Activated naive CD4-positive, alpha-beta T cell treated with anti-CD3 and anti-CD28 coated beads, Interleukin-2, amount 10 ng/mL, durations not matched to agents 7 days and 5 days (primary cell): Measurements from ENCODE around the gene SLC9A6.
"Not testable (repeated sequence)": the region's sequence is repeated elsewhere in the genome, so short reads cannot be mapped to it uniquely, and the experiment has no call there.

Source experiments
- CTCF ChIA-PET: fragments of 350-600 bp; sonication (Branson Sonifier 250); formaldehyde crosslinking; loops from one replicate; lab custom pipeline; 2021; ENCODE audit warnings: antibody characterized with exemption; lab: Charles Lee
- DNase-seq: peaks from one replicate; pipeline ENCODE4 v3.0.0-alpha.2; 2020
- H3K27ac Mint-ChIP-seq: one replicate; pipeline ENCODE4 v1.8.0; 2021; ENCODE audit warnings: mild to moderate bottlenecking, moderate library complexity, mixed read lengths
- H3K27me3 Mint-ChIP-seq: one replicate; pipeline ENCODE4 v1.8.0; 2021; ENCODE audit warnings: mild to moderate bottlenecking, mixed read lengths
- H3K36me3 Mint-ChIP-seq: one replicate; pipeline ENCODE4 v1.8.0; 2021; ENCODE audit warnings: mixed read lengths
- H3K4me1 Mint-ChIP-seq: one replicate; pipeline ENCODE4 v1.8.0; 2021; ENCODE audit warnings: mixed read lengths
- H3K4me3 Mint-ChIP-seq: one replicate; pipeline ENCODE4 v1.8.0; 2021; ENCODE audit warnings: mild to moderate bottlenecking, moderate library complexity, mixed read lengths
- H3K9me3 Mint-ChIP-seq: one replicate; pipeline ENCODE4 v1.8.0; 2021; ENCODE audit warnings: mixed read lengths

The SLC9A6 gene

GRCh38 chrX:136039485-136039884, 54.2 kb downstream of the SLC9A6 start:
- Mint-ChIP-seq H3K9me3 (no peaks in the 10 kb centered on the region), H3K27me3 (no peaks in the 10 kb centered on the region)
- CTCF ChIA-PET = no interaction called here

DNA sequence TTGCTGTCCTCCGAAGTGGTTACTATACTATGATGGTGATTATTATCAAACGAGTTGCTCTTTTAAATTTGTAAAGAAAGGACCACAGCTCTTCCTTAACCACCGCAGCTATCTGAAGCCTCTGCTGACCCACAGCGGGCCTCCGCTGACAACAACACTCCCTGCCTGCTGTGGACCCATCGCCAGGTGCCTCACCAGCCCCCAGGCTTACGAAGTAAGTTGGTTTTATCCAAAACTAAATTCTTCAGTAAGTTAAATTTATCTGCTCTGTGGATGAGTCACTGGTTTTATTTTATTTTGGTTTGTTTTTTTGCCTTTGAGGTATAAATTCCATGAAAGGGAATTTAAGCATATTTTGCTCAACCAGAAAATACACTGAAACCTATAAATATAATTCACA, 54.7 kb downstream of the SLC9A6 start:
- CTCF ChIA-PET = interaction anchor here (1.0 kb wide), 1 partner anchor 123 kb away, joined by 3 read pairs; no protein-coding TSS in a partner anchor

More at GRCh38 chrX:136039485-136039884, 54.2 kb downstream of the SLC9A6 start:
- H3K36me3 Mint-ChIP-seq = peaks cover 19% of the 10 kb centered on the region
- no peaks in the 10 kb centered on the region for H3K4me1 Mint-ChIP-seq
- H3K27ac Mint-ChIP-seq = no peak overlapping the region
- H3K4me3 Mint-ChIP-seq = no peak overlapping the region
- no peak for DNase-seq

GRCh38 chrX:136041254-136041812, 56.1 kb downstream of the SLC9A6 start:
- Mint-ChIP-seq H3K27ac (no peak overlapping the region), H3K27me3 (no peaks in the 10 kb centered on the region), H3K4me3 (no peak overlapping the region), H3K9me3 (no peaks in the 10 kb centered on the region), H3K36me3 (peaks cover 25% of the 10 kb centered on the region), H3K4me1 (no peaks in the 10 kb centered on the region)
- CTCF ChIA-PET = no interaction called here
- no peak for DNase-seq

More for the DNA sequence above, 54.7 kb downstream of the SLC9A6 start:
- DNase-seq = no peak
- H3K4me1 Mint-ChIP-seq = no peaks in the 10 kb centered on the region
- H3K27me3 Mint-ChIP-seq = no peaks in the 10 kb centered on the region
- H3K27ac Mint-ChIP-seq = no peak overlapping the region
- no peak overlapping the region for H3K4me3 Mint-ChIP-seq
- H3K36me3 Mint-ChIP-seq = peaks cover 21% of the 10 kb centered on the region
- no peaks in the 10 kb centered on the region for H3K9me3 Mint-ChIP-seq

DNA sequence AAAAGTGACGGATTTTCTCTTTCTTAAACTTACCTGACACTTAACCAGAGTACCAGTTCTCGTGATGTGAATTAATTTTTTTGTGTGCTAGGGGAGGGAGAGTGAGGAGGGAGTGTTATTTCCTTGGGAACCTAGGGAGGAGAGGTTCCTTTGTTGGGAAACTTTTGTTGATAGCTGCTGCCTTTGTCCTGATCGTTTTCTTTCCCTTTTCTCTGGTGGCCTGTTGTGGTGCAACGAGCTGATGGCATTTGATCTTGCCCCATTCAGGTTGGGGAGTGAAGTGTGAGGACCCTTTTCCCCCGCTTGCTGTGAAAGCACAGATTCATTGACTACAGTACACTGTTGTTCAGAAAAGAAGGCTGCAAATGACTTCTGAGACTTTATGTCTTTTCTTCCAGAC, 59.8 kb downstream of the SLC9A6 start:
- Mint-ChIP-seq H3K27ac (no peak overlapping the region), H3K9me3 (no peaks in the 10 kb centered on the region), H3K4me1 (no peaks in the 10 kb centered on the region), H3K36me3 (peaks cover 19% of the 10 kb centered on the region), H3K4me3 (no peak overlapping the region), H3K27me3 (no peaks in the 10 kb centered on the region)
- CTCF ChIA-PET = no interaction called here
- DNase-seq = no peak

GRCh38 chrX:136046295-136047015, 61.2 kb downstream of the SLC9A6 start:
- Mint-ChIP-seq H3K4me3 (no peak overlapping the region), H3K36me3 (peaks cover 18% of the 10 kb centered on the region), H3K4me1 (no peaks in the 10 kb centered on the region), H3K27ac (no peak overlapping the region), H3K27me3 (no peaks in the 10 kb centered on the region), H3K9me3 (no peaks in the 10 kb centered on the region)
- no peak for DNase-seq
- CTCF ChIA-PET = no interaction called here

DNA sequence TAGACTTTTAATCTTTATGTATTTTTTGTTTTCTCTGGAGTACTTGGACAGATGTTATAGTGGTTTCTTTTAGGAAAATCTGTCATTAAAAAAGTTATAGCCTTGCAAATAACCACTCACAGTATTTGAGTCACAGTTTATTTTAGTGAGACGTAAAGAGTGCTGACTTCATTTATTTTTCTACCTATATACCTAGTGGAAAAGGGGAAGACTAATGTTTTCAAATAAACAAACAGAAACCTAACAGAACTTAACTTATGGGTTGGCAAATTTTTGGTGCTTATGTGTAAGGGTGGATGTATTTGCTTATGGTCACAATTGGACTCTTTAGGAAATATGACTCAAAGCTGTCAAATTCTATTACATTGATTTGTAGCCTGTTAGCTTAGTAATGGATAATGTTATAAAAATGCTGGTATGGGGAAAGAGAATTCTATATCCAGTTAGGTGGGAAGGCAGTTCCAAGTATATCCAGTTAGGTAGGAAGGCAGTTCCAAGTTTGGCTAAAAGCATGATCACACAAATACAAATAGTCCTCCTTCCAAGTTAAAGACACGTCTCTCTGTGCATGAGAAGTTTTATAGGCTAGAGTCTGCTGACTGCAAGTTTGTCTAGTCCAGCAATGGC, 61.9 kb downstream of the SLC9A6 start:
- Mint-ChIP-seq H3K36me3 (peaks cover 16% of the 10 kb centered on the region), H3K9me3 (no peaks in the 10 kb centered on the region), H3K27ac (no peak overlapping the region), H3K4me1 (no peaks in the 10 kb centered on the region), H3K27me3 (no peaks in the 10 kb centered on the region), H3K4me3 (no peak overlapping the region)
- no peak for DNase-seq
- CTCF ChIA-PET = no interaction called here

GRCh38 chrX:136047969-136048368, 62.7 kb downstream of the SLC9A6 start:
- CTCF ChIA-PET = no interaction called here
- Mint-ChIP-seq H3K27me3 (no peaks in the 10 kb centered on the region), H3K4me3 (no peak overlapping the region), H3K9me3 (no peaks in the 10 kb centered on the region), H3K27ac (no peak overlapping the region), H3K4me1 (no peaks in the 10 kb centered on the region), H3K36me3 (peaks cover 16% of the 10 kb centered on the region)
- DNase-seq = no peak

GRCh38 chrX:136048446-136048845, 63.2 kb downstream of the SLC9A6 start:
- Mint-ChIP-seq H3K4me1 (no peaks in the 10 kb centered on the region), H3K36me3 (peaks cover 16% of the 10 kb centered on the region), H3K27me3 (no peaks in the 10 kb centered on the region), H3K9me3 (no peaks in the 10 kb centered on the region), H3K27ac (no peak overlapping the region), H3K4me3 (no peak overlapping the region)
- DNase-seq = no peak
- CTCF ChIA-PET = no interaction called here

- no peak for DNase-seq
- CTCF ChIA-PET = no interaction called here
- H3K36me3 Mint-ChIP-seq = peaks cover 6% of the 10 kb centered on the region
- H3K4me3 Mint-ChIP-seq = no peak overlapping the region
- H3K27ac Mint-ChIP-seq = no peak overlapping the region
- no peaks in the 10 kb centered on the region for H3K27me3 Mint-ChIP-seq
- H3K4me1 Mint-ChIP-seq = no peaks in the 10 kb centered on the region
- no peaks in the 10 kb centered on the region for H3K9me3 Mint-ChIP-seq
Measured at GRCh38 chrX:136049608-136050007, 64.4 kb downstream of the SLC9A6 start.

GRCh38 chrX:136050875-136051274, 65.6 kb downstream of the SLC9A6 start:
- H3K4me1 Mint-ChIP-seq, H3K4me3 Mint-ChIP-seq, DNase-seq, H3K27me3 Mint-ChIP-seq, H3K9me3 Mint-ChIP-seq, H3K36me3 Mint-ChIP-seq, H3K27ac Mint-ChIP-seq: not testable (repeated sequence)
- CTCF ChIA-PET = interaction anchor here (0.6 to 0.7 kb wide), 2 partner anchors 110 to 576 kb away, joined by 3 to 4 read pairs; no protein-coding TSS in a partner anchor

- no peaks in the 10 kb centered on the region for H3K36me3 Mint-ChIP-seq
- H3K4me3 Mint-ChIP-seq = no peak overlapping the region
- DNase-seq = no peak
- CTCF ChIA-PET = interaction anchor here (0.6 kb wide), 1 partner anchor 109 kb away, joined by 3 read pairs; no protein-coding TSS in a partner anchor
- H3K4me1 Mint-ChIP-seq = peaks cover 4% of the 10 kb centered on the region
- no peaks in the 10 kb centered on the region for H3K9me3 Mint-ChIP-seq
- no peak overlapping the region for H3K27ac Mint-ChIP-seq
- no peaks in the 10 kb centered on the region for H3K27me3 Mint-ChIP-seq
Measured at GRCh38 chrX:136051611-136052010, 66.4 kb downstream of the SLC9A6 start.

- H3K4me1 Mint-ChIP-seq = peaks cover 17% of the 10 kb centered on the region
- no peaks in the 10 kb centered on the region for H3K36me3 Mint-ChIP-seq
- H3K27ac Mint-ChIP-seq = no peak overlapping the region
- no peak overlapping the region for H3K4me3 Mint-ChIP-seq
- no peak for DNase-seq
- CTCF ChIA-PET = interaction anchor here (0.6 kb wide), 1 partner anchor 45 kb away, joined by 3 read pairs; no protein-coding TSS in a partner anchor
- H3K27me3 Mint-ChIP-seq = no peaks in the 10 kb centered on the region
- no peaks in the 10 kb centered on the region for H3K9me3 Mint-ChIP-seq
Measured at GRCh38 chrX:136055651-136056221, 70.5 kb downstream of the SLC9A6 start.

- H3K36me3 Mint-ChIP-seq = no peaks in the 10 kb centered on the region
Measured at GRCh38 chrX:136057567-136057966, 72.3 kb downstream of the SLC9A6 start.

GRCh38 chrX:136059350-136059749, 74.1 kb downstream of the SLC9A6 start:
- Mint-ChIP-seq H3K9me3 (no peaks in the 10 kb centered on the region), H3K36me3 (no peaks in the 10 kb centered on the region), H3K27me3 (no peaks in the 10 kb centered on the region), H3K4me3 (no peak overlapping the region), H3K4me1 (peaks cover 31% of the 10 kb centered on the region), H3K27ac (no peak overlapping the region)
- DNase-seq = no peak
- CTCF ChIA-PET = no interaction called here

More at GRCh38 chrX:136057567-136057966, 72.3 kb downstream of the SLC9A6 start:
- no peak for DNase-seq
- Mint-ChIP-seq H3K27me3 (no peaks in the 10 kb centered on the region), H3K9me3 (no peaks in the 10 kb centered on the region), H3K4me1 (peaks cover 17% of the 10 kb centered on the region), H3K27ac (no peak overlapping the region), H3K4me3 (no peak overlapping the region)
- CTCF ChIA-PET = interaction anchor here (0.6 kb wide), 1 partner anchor 105 kb away, joined by 3 read pairs; no protein-coding TSS in a partner anchor
